Amygdala (tissue), 56 donors: ENCODE results near the gene AKAP9.
"Not testable (repeated sequence)": the region's sequence is repeated elsewhere in the genome, so short reads cannot be mapped to it uniquely, and the experiment has no call there.

Experiments
- DNase-seq, 56 donors: peaks; one replicate each; lab custom pipeline; 2025; lab: John Stamatoyannopoulos, UW

The AKAP9 gene

GRCh38 chr7:91940572-91941341, at the start of gene AKAP9:
Gene AKAP9 (plus strand): TSS chr7:91940862. CDS start chr7:91941100, 238 bp downstream.
- peak in 55 of 56 donors; percentile 24 to 88 (median 73) for DNase-seq

GRCh38 chr7:91892099-91892705, 48.5 kb upstream of the AKAP9 start:
- DNase-seq: no peak

DNA sequence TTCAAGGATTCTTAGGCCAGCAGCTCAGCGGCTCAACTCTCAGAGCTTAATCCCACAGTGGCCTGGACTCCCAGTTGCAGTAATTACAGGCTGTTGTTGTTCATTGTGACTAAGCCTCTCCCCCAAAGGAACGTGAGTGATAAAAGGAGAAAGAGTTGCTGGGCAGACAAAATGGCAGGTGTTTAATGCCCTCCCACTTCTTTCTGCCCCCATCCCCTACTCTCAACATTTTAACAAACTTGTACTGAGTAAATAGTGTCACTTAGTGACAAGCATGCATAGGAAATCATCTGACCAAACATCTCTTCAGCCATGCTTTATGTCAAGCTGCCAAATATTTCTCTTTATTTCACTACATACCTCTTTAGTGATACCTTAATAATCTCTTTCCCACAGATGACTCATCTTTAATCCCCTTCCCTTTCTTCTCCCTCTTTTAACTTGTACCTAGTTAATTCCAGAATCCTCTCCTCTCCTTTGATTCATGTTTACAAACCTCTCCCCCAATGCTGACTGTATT, 47.8 kb upstream of the AKAP9 start:
- DNase-seq: no peak

GRCh38 chr7:91893699-91894098, 47.0 kb upstream of the AKAP9 start:
- not testable (repeated sequence) for DNase-seq

DNA sequence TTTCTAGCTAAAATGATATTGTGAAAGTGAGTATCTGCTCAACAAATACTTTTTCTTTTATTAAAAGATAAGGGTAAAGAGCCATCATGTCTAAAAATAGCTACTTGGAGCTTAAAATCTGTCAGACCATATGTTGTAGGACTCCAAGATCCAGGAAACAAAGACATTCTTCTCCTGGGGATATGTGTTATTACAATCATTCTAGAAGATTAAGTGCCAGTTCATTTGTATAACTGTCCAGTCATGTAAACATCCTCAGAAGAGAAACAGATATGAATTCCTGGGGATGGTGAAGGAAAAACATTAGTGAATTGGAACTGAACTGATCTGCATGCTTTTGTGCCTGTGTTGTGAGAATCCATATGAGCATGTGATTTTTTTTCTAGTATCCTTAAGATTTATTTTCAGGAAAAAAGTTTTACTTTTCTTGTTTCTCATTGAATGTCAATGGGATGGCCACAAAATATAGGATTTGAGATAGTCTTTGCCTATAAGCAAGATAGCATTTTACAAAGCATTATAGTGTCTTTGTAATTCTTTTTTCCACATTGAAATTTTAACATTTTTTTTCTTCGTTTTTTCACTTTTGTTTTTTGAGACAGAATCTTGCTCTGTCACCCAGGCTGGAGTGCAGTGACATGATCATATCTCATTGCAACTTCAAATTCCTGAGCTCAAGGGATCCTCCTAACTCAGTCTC, 45.7 kb upstream of the AKAP9 start:
- DNase-seq: no peak

DNA sequence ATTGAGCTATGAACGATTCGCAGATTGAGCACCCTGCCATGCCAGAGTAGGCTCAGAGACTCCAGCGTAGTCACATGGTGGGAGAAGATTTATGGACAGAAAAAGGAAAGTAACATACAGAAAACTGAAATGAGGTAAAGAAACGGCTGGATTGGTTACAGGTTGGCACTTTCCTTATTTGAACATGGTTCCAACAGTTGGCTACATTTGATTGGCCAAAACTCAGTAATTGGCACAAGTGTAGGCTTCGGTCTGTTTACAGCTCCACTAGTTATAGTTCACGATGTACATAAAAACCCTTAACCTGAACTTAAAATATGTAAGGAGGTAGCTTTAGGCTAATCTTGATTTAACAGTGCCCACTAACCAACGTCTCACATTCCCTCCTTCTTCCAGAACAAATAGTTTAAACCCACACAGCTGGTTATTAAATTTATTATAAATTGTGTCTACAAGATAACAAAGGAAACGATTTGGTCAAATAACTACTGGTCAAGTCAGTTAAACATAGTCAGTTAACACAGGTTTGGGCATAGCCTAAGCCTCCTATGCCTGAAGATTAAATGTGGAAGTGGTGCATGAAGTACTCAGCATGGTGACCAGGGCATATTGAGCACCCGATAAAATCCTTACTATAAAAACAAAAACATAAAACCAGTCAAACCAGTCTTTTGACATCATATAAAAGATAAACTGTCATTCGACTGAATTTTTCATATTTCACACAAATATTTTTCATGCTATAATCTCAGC, 42.2 kb upstream of the AKAP9 start:
- DNase-seq: no peak

- no peak for DNase-seq
Measured at GRCh38 chr7:91899563-91899962, 41.1 kb upstream of the AKAP9 start.

- no peak for DNase-seq
Measured at GRCh38 chr7:91910171-91910570, 30.5 kb upstream of the AKAP9 start.

DNA sequence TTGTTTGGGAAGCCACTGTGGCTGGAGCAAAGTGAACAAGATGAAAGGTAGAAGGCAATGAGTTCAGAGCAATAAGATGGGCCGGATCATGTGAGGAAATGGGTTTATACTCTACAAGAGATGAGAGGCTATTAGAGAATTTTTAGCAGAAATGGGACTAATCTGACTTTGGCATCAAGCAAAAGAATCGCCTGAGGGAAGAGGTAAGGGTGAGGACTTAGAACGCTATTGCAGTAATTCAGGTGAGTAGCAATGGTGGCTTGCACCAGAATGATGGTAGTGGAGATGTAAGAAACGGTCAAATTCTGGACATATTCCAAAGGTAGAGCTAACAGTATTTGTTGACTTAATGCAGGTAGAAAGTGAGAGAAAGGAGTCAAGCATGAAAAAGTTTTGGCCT, 29.5 kb upstream of the AKAP9 start:
- no peak for DNase-seq

GRCh38 chr7:91912494-91912893, 28.2 kb upstream of the AKAP9 start:
- no peak for DNase-seq

DNA sequence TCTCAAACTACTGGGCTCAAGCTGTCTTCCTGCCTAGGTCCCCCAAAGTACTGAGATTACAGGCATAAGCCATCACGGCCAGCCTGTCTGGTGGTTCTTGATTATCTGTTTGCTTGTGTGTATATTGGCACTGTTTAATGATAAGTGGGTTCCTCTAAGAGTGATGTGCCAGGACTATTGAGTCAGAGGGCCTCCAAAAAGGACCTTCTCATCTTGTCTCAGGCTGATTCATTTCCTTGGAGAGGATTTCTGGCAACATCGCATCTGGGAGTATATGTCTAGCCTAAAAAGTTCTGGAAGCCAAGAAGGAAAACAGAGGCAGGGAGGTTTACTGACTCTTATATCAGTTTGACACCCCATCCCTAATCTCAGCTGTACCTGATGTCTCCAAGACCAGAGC, 27.1 kb upstream of the AKAP9 start:
- DNase-seq: no peak

DNA sequence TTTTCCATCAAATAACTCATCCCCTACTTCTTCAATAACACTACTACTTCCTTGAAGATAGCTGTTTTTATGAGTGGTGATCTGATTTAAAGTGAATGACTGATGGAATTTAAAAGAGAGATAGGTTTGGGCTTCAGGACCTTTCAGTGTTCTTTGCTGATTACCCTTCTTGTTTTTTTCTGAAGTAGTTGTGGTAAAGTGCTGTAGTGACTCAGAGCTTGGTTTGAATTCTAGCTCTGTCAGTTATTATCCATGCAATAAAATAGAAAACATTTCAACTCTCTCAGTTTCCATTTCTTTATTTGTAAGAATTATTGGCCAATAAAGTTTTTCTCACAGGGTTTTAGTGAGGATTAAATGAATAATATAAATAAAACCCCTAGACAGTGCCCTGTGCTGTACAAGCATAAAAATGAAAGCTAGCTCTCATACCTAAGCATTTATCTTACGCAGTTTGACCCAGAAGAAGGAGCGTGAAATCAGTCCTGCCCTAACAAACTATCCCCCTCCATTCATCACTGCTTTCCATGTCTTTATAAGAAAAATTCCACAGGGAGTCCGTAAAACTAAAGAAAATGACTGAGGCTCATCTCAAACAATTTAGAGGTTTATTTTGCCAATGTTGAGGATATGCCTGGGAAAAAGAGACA, 25.1 kb upstream of the AKAP9 start:
- no peak for DNase-seq

GRCh38 chr7:91916051-91916440, 24.6 kb upstream of the AKAP9 start:
- DNase-seq: no peak

- DNase-seq: no peak
Measured at GRCh38 chr7:91918356-91918755, 22.3 kb upstream of the AKAP9 start.

DNA sequence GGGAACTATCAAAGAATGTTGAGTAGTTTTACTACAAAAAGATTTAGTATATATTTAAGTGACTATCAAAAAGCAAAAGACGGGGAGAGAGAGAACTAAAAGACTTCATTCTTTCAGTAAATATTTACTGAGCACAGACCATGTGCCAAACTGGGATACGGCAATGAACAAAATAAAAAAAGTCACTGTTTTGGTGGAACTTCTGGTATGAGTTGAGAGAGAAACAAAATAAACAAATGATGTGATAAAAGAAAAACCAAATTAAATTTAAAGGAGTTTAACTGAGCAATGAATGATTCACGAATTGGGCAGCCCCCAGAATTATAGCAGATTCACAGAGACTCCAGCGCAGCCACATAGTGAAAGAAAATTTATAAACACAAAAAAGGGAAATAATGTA, 17.8 kb upstream of the AKAP9 start:
- DNase-seq: no peak

DNA sequence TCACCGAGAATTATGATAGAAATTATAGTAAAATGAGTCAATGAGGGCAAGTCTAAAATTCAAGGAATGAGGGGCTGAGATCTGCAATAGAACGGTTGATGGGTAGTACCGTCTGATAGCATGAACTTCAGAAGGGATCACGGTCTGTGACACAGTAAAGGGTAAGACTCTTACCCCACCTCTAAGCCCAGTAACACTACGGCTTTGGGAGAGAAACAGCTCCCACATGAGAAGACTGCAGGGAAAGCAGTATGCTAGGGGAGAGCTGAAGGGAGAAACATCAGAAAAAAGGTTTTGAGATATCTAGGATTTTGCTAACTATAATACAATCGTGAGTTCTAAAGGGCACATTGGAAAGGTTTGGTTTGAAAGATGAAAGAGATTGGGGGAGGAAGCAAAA, 12.8 kb upstream of the AKAP9 start:
- no peak for DNase-seq

DNA sequence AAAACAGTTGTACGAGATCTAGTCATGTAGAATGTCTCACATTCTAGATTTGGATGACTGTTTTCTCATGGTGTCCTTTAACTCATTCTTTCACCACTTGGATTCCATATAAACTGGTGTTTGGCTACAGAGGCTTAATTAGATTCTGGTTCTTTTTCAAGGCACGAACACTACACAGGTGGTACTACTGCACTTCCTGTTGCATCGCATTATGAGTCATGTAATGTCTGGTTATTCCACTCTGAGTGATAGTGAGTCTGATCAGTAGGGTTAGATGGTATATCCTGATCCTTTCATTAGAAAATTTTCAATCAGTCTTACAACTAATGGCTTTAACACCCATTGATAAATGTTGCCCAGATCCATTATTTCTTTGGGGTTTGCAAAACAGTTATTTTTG, 11.2 kb upstream of the AKAP9 start:
- DNase-seq: no peak

DNA sequence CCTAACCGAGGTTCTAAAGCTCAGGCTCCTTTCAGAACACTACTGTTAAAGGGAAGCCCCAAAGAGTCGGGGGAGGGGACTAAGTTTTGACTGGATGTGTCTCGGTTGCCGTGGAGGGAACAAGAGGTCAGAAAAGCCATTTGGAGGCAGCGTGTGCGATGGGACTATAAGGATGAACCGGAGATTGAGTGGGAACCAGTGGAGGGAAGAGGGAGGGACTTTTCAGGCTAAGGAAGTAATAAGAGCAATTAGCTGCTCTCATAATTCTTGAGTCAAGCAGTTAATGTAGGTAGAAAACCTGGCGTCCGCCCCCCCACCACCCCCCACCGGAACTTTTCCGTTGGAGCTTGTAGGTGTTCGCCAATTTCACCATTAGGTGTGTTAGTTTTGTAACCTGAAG, 491 bp upstream of the AKAP9 start:
- peak in 8 of 56 donors; percentile 19 to 47 (median 31) for DNase-seq

DNA sequence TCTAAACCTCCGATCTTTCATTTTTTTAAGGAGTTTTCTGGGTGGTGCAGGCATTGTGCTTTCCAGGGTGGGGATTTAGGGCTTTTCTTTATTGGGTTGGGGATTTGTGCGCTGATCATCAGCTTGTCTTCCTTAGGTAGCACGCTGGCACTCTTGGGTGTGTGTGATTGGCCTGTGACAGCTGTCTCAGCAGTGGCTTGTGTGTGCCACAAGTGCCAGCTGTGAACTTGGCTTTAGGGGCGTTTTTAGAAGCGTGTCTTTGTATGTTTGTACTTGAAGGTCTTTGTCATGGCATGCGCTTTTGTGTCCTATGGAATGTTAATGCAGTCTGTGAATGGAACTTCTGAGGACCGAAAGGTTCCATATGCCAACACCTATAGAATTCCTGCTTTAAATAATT, 788 bp downstream of the AKAP9 start:
- peak in 41 of 56 donors; percentile 1 to 68 (median 19) for DNase-seq

GRCh38 chr7:91942312-91942711, 1.6 kb downstream of the AKAP9 start:
- DNase-seq: no peak
